TTC549 (cell line): ENCODE measurements around the gene EFNA4.
A peak's percentile ranks its signal among the peaks of the same experiment; 100 is the strongest.

ENCODE experiments used
- FAIRE-seq: peaks from 2 replicates; lab custom pipeline; 2012; peaks lifted over from hg19 to GRCh38; lab: Jason Lieb, UNC

Gene EFNA4

GRCh38 chr1:155063550-155064110 lies at the start of gene EFNA4:
Gene EFNA4 (plus strand): TSS chr1:155063740. CDS start chr1:155063824, 84 bp downstream.
- FAIRE-seq = peak; percentile 96

- no peak for FAIRE-seq
These were observed 48.6 kb upstream of the EFNA4 start for GRCh38 chr1:155014709-155015508.

GRCh38 chr1:155015527-155016230 lies 47.9 kb upstream of the EFNA4 start:
- FAIRE-seq = no peak

GRCh38 chr1:155016231-155016831 lies 47.2 kb upstream of the EFNA4 start:
- FAIRE-seq = no peak

GRCh38 chr1:155017041-155017945 lies 46.2 kb upstream of the EFNA4 start:
- no peak for FAIRE-seq

- FAIRE-seq = no peak
These were observed 45.6 kb upstream of the EFNA4 start for GRCh38 chr1:155017946-155018316.

GRCh38 chr1:155018617-155019348 lies 44.8 kb upstream of the EFNA4 start:
- no peak for FAIRE-seq

- FAIRE-seq = no peak
These were observed 43.9 kb upstream of the EFNA4 start for GRCh38 chr1:155019377-155020245.

- FAIRE-seq = no peak
These were observed 41.2 kb upstream of the EFNA4 start for GRCh38 chr1:155022136-155022926.

GRCh38 chr1:155022927-155023236 lies 40.7 kb upstream of the EFNA4 start:
- no peak for FAIRE-seq

GRCh38 chr1:155023627-155024026 lies 39.9 kb upstream of the EFNA4 start:
- no peak for FAIRE-seq

GRCh38 chr1:155024315-155024714 lies 39.2 kb upstream of the EFNA4 start:
- no peak for FAIRE-seq

GRCh38 chr1:155026154-155026553 lies 37.4 kb upstream of the EFNA4 start:
- FAIRE-seq = no peak

- FAIRE-seq = no peak
These were observed 37.0 kb upstream of the EFNA4 start for GRCh38 chr1:155026588-155026987.

- FAIRE-seq = no peak
These were observed 33.9 kb upstream of the EFNA4 start for GRCh38 chr1:155029513-155030242.

- FAIRE-seq = no peak
These were observed 33.2 kb upstream of the EFNA4 start for GRCh38 chr1:155030243-155030795.

GRCh38 chr1:155030899-155031298 lies 32.6 kb upstream of the EFNA4 start:
- FAIRE-seq = no peak

- no peak for FAIRE-seq
These were observed 30.7 kb upstream of the EFNA4 start for GRCh38 chr1:155032886-155033285.

- no peak for FAIRE-seq
These were observed 30.0 kb upstream of the EFNA4 start, which contains the start of the genes DCST1 and DCST2 for GRCh38 chr1:155033524-155033923. Gene DCST1 (plus strand): TSS chr1:155033824. CDS start chr1:155034037, 213 bp downstream. Gene DCST2 (minus strand): TSS chr1:155033781. CDS start chr1:155033701, 80 bp downstream.
